SW480 (cell line): ENCODE measurements around the gene FAM25A.
"Not testable (repeated sequence)": the region's sequence is repeated elsewhere in the genome, so short reads cannot be mapped to it uniquely, and the experiment has no call there.

Source experiments
- DNase-seq: peaks from one replicate; pipeline ENCODE4 v3.0.0-alpha.2; 2016; ENCODE audit warnings: low spot score

Gene FAM25A

DNA sequence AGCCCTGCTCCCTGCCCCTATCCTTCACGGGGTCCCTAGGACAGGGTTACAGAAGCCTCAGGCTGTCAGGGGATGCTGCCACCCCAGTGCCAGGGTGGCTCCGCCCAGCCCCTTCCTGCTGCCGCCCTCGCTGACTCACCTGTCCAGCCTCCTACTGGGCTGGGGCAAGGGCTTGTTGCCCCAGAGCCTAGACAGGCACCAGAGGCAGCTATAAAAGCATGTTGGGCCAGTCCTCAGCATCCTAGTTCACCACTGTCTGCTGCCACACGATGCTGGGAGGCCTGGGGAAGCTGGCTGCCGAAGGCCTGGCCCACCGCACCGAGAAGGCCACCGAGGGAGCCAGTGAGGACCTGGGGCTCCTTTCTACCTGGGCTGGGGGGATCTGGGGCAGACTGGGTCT is at the start of gene FAM25A:
FAM25A (plus strand) TSS at position 239 of the 400 bp plus-strand sequence; CDS start at position 270, 31 bp downstream.
- not testable (repeated sequence) for DNase-seq

GRCh38 chr10:86970982-86971231 is 49.2 kb upstream of the FAM25A start:
- no peak for DNase-seq

GRCh38 chr10:86971232-86971991 is 48.7 kb upstream of the FAM25A start:
- DNase-seq = peak; percentile 94

- DNase-seq = no peak
Observed at GRCh38 chr10:86972613-86973380, 47.3 kb upstream of the FAM25A start.

DNA sequence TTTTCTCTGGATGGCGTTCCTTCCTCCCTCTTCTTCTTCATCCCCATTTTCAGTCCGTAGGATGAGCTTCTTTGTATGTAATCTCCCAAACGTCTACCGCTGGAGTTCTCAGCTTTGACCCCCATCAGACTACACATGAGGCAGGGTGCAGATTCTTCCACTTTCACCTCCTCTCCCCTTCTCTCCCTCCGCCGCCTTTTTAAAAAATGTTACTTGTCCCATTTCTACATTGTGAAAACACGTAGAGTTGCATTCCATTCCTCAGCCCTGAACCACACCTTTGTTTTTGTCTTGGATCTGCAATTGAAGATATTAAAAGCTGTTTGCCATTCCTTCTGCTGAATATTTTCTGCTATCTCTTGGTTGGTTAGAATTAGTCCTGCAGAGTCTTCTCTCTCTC is 45.6 kb upstream of the FAM25A start:
- DNase-seq = no peak

DNA sequence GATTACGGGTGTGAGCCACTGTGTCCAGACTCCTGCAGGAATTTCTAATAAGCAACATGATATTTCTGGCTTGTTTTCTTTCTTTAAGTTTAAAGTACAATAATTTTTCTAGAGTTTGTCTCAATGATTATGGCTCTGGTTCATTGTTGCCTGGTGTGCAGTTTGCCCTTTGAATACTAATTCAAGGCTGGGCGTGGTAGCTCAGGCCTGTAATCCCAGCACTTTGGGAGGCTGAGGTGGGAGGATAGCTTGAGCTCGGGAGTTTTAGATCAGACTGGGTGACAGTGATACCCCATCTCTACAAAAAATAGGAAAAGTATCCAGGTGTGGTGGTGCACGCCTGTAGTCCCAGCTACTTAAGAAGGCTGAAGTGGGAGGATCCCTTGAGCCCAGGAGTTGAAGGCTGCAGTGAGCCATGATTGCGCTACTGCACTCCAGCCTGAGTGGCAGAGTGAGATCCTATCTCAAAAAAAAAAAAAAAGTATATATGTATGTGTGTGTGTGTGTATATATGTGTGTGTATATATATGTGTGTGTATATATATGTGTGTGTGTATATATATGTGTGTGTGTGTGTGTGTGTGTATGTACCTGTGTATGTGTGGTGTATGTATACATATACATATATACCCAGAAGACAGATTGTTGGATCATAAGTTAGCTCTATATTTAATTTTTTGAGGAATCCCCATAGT is 43.6 kb upstream of the FAM25A start:
- no peak for DNase-seq

DNA sequence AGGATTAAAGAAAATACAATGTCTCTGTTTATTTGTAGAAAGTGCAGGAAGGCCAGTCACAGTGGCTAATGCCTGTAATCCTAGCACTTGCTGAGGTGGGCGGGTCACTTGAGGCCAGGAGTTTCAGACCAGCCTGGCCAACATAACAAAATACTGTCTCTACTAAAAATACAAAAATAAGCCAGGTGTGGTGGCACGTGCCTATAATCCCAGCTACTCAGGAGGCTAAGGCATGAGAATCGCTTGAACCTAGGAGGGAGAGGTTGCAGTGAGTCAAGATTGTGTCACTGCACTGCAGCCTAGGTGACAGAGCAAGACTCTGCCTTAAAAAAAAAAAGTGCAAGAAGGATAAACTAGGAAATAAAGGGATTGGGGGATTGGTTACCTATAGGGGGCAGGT is 41.6 kb upstream of the FAM25A start:
- DNase-seq = not testable (repeated sequence)

DNA sequence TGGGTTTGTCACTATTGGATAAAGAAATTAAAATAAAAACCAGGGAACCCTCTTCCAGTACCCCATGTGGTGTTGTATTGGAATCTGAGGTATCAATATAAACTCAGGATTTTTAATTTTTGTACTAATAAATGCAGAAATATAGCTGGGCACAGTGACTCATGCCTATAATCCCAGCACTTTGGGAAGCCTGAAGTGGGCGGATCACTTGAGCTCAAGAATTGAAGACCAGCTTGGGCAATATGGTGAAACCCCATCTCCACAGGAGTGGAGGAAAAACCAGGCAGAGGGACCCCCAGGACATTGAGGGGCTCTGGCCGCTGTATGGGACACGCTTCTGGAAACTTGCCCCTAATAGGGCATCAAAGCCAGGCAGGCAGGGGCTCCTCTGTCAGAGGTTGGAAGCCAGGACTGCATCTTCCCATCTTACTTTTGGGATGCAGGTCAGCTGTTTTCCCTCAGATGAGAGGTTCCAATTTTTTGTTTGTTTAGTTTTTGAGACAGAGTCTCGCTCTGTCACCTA is 40.7 kb upstream of the FAM25A start:
- no peak for DNase-seq

GRCh38 chr10:86979977-86980448 is 40.1 kb upstream of the FAM25A start:
- DNase-seq = no peak

DNA sequence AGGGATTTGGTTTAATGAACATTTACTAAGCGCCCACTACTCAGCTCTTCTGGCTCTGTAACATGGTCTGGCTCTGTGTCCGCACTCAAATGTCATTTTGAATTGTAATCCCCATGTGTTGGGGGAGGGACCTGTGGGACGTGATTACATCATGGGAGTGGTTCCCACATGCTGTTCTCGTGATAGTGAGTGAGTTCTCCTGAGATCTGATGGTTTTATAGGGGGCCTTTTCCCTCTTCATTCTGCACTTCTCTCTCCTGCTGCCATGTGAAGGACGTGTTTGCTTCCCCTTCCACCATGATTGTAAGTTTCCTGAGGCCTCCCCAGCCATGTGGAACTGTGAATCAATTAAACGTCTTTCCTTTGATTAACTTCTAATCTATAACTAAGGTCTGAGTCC is 39.1 kb upstream of the FAM25A start:
- not testable (repeated sequence) for DNase-seq

DNA sequence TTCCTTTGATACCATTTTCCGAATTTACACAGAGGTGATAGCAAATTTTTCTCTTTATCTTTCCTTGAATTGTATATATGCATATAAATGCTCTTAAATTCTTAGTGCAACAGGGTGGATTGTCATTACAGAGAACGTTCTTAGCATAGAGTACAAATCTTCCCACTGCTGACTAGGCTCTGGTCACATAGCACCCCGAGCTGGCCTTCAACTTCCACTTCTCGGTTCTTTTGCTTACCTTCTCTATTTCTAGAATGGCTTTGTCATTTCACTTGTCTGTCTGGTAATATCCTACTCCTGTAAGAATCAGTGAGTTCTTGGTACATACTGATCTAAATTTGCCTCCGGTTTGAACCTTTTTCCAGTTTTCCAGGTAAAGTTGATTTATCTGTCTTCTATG is 38.4 kb upstream of the FAM25A start:
- DNase-seq = no peak

DNA sequence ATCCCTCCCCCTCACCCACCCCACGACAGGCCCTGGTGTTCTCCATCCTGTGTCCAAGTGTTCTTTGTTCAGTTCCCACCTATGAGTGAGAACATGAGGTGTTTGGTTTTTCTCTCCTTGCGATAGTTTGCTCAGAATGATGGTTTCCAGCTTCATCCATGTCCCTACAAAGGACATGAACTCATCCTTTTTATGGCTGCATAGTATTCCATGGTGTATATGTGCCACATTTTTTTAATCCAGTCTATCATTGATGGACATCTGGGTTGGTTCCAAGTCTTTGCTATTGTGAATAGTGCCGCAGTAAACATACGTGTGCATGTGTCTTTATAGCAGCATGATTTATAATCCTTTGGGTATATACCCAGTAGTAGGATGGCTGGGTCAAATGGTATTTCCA is 35.6 kb upstream of the FAM25A start:
- not testable (repeated sequence) for DNase-seq

GRCh38 chr10:86988520-86988919 is 31.6 kb upstream of the FAM25A start:
- DNase-seq = no peak

GRCh38 chr10:86991362-86991761 is 28.7 kb upstream of the FAM25A start:
- DNase-seq = not testable (repeated sequence)

- no peak for DNase-seq
Observed at GRCh38 chr10:86992456-86992855, 27.6 kb upstream of the FAM25A start.

DNA sequence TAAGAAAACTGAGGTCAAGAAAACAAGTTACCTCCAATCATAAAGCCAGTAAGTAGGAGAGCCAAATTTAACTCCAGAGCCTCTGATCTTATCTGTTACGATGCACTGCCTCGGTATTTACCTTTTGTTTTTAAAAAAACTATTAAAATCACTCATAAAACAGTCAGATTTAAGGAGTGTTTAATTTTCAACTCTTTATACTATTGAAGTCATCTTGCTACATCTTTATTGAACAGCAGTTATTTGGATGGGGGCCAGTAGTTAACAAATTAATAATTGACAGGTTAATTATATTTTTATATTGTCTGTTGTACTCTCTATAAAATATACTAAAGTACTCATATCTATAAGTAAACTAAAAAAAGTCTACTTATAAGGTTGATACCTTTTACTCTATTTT is 27.2 kb upstream of the FAM25A start:
- no peak for DNase-seq

GRCh38 chr10:86999802-87000403 is 20.2 kb upstream of the FAM25A start:
- not testable (repeated sequence) for DNase-seq

DNA sequence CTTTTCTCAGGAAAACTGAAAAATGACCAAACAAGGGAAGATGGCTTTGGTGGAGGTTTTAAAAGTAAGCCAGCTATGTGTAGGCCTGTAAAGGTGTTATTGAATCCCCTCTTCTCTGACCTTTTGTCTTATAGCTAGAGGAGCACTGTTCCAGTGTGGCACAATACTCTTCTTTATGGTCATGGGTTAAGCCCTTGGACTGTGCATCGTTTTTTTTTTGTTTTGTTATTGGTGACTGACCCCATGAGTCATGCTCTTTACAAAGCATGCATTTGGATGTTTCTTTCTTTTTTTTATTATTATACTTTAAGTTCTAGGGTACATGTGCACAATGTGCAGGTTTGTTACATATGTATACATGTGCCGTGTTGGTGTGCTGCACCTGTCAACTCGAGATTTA is 19.6 kb upstream of the FAM25A start:
- DNase-seq = no peak

DNA sequence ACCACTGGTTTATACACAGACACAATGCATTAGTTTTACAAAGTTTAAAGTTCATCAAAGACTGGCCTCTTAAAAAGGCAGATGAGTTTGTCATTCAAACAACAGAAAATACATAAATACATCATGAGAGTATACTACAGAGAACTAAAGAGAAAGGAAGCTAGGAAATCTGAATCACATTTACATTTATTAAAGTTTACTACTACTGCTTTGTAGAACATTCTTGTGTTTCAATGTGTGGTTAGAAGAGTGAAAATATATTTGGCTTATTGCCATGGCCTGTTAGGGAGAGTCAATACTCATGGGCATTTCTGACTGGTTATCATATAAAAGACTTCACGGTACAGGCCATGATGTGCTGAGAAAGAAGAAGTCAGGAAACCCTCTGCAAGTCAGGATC is 13.0 kb upstream of the FAM25A start:
- not testable (repeated sequence) for DNase-seq

DNA sequence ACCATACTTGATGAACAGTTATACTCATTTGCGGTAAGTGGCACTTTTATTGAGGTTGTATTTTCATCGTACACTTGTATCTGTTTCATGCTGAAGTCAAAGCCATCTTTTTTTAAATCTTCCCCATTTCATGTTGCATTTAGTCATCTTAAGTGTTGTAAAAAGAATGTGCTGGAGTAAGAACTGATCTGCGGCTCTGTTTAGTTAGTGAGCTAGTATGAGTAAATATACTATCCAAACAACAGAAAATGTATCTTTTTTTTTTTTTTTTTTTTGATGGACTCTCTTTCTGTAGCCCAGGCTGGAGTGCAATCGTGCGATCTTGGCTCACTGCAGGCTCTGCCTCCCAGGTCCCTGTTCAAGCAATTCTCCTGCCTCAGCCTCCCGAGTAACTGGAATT is 12.4 kb upstream of the FAM25A start:
- not testable (repeated sequence) for DNase-seq

GRCh38 chr10:87008303-87008702 is 11.8 kb upstream of the FAM25A start:
- not testable (repeated sequence) for DNase-seq

DNA sequence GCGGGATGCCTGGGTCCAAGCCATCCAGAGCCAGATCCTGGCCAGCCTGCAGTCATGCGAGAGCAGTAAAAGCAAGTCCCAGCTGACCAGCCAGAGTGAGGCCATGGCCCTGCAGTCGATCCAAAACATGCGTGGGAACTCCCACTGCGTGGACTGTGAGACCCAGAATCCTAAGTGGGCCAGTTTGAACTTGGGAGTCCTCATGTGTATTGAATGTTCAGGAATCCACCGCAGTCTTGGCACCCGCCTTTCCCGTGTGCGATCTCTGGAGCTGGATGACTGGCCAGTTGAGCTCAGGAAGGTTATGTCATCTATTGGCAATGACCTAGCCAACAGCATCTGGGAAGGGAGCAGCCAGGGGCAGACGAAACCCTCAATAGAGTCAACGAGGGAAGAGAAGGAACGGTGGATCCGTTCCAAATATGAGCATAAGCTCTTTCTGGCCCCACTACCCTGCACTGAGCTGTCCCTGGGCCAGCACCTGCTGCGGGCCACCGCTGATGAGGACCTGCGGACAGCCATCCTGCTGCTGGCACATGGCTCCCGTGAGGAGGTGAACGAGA is 10.9 kb upstream of the FAM25A start:
- not testable (repeated sequence) for DNase-seq
